Neural cell (in vitro differentiated cells): ENCODE measurements around the gene CCDC9B. TPM values are rescaled to one million over a fixed set of nuclear protein-coding genes. Genes with fewer than 3 reads are reported as not detected.

Source experiments
- H2AFZ ChIP-seq: fragments of 200-600, 300-800 bp; sonication (generic), shearing (Covaris generic); 2 replicates; pipeline ENCODE4 v1.6.0; 2014; ENCODE audit warnings: low read depth, mild to moderate bottlenecking, antibody characterized with exemption, low read length, moderate library complexity
- H3F3A ChIP-seq: fragments of 200-600 bp; shearing (Covaris generic); 2 replicates; pipeline ENCODE4 v1.6.1; 2016; ENCODE audit warnings: mild to moderate bottlenecking, moderate library complexity, mixed read lengths, antibody characterized with exemption, low read length; ENCODE audit not compliant: insufficient read depth, poor library complexity, severe bottlenecking
- H3K27ac ChIP-seq: fragments of 200-600, 300-800 bp; sonication (generic), shearing (Covaris generic); 2 replicates; pipeline ENCODE4 v1.5.1; 2014; ENCODE audit warnings: mild to moderate bottlenecking, low read length, moderate library complexity
- H3K27me3 ChIP-seq: fragments of 300-800, 200-600 bp; sonication (generic), shearing (Covaris generic); 2 replicates; pipeline ENCODE4 v1.6.0; 2014; ENCODE audit warnings: mild to moderate bottlenecking, low read depth, low read length, moderate library complexity; ENCODE audit not compliant: insufficient read depth
- H3K36me3 ChIP-seq: fragments of 300-800, 200-600 bp; sonication (generic), shearing (Covaris generic); 2 replicates; pipeline ENCODE4 v1.5.1; 2014; ENCODE audit warnings: mild to moderate bottlenecking, antibody characterized with exemption, low read length, moderate library complexity; ENCODE audit not compliant: insufficient read depth
- H3K4me2 ChIP-seq: fragments of 300-800, 200-600 bp; sonication (generic), shearing (Covaris generic); 2 replicates; pipeline ENCODE4 v1.6.0; 2014; ENCODE audit warnings: mild to moderate bottlenecking, low read length
- H3K4me3 ChIP-seq: fragments of 300-800, 200-600 bp; sonication (generic), shearing (Covaris generic); 2 replicates; pipeline ENCODE4 v1.5.1; 2014; ENCODE audit warnings: mild to moderate bottlenecking, low read length, moderate library complexity
- H3K79me2 ChIP-seq: fragments of 200-600 bp; shearing (Covaris generic); replicated peaks from 2 replicates; pipeline ENCODE4 v1.6.0; 2014; ENCODE audit warnings: mild to moderate bottlenecking, low read length, moderate library complexity; ENCODE audit not compliant: insufficient read depth
- H3K9ac ChIP-seq: fragments of 300-800, 200-600 bp; sonication (generic), shearing (Covaris generic); 2 replicates; pipeline ENCODE4 v1.6.1; 2016; ENCODE audit warnings: mild to moderate bottlenecking, low read length, mixed read lengths
- H3K9me2 ChIP-seq: fragments of 200-600 bp; shearing (Covaris generic); 2 replicates; pipeline ENCODE4 v1.6.1; 2016; ENCODE audit warnings: mild to moderate bottlenecking, low read length, mixed read lengths; ENCODE audit not compliant: insufficient read depth
- H3K9me3 ChIP-seq: fragments of 200-600, 300-800 bp; sonication (generic), shearing (Covaris generic); 2 replicates; pipeline ENCODE4 v1.6.1; 2016; ENCODE audit warnings: mild to moderate bottlenecking, mixed run types, low read length, moderate library complexity, mixed read lengths
- H4K20me1 ChIP-seq: fragments of 200-600 bp; shearing (Covaris generic); 2 replicates; pipeline ENCODE4 v1.6.1; 2016; ENCODE audit warnings: mild to moderate bottlenecking, mixed run types; ENCODE audit not compliant: insufficient read depth
- EP300 ChIP-seq: fragments of 450-650 bp; conservative IDR thresholded peaks from 2 replicates; pipeline ENCODE4 v1.6.1; 2014; ENCODE audit warnings: antibody characterized with exemption, mild to moderate bottlenecking, moderate library complexity; ENCODE audit not compliant: poor library complexity, severe bottlenecking
- EZH2 ChIP-seq: fragments of 200-600, 300-800 bp; shearing (Covaris generic), sonication (generic); IDR thresholded peaks from 2 replicates; pipeline ENCODE4 v1.6.1; 2014; ENCODE audit warnings: antibody characterized with exemption, low read length, borderline replicate concordance, mild to moderate bottlenecking; ENCODE audit not compliant: insufficient read depth, poor library complexity, severe bottlenecking
- MXI1 ChIP-seq: fragments of 450-650 bp; conservative IDR thresholded peaks from 2 replicates; pipeline ENCODE4 v1.6.1; 2014; ENCODE audit warnings: antibody characterized with exemption, mild to moderate bottlenecking; ENCODE audit not compliant: poor library complexity, severe bottlenecking
- POLR2AphosphoS5 ChIP-seq: IDR thresholded peaks from 2 replicates; pipeline ENCODE4 v1.6.1; 2012
- RAD21 ChIP-seq: fragments of 450-650 bp; conservative IDR thresholded peaks from 2 replicates; pipeline ENCODE4 v1.6.1; 2014; ENCODE audit warnings: antibody characterized with exemption, mild to moderate bottlenecking, moderate library complexity
- SMC3 ChIP-seq: fragments of 450-650 bp; conservative IDR thresholded peaks from 2 replicates; pipeline ENCODE4 v1.6.1; 2014; ENCODE audit warnings: antibody characterized with exemption, mild to moderate bottlenecking, moderate library complexity; ENCODE audit not compliant: poor library complexity
- TAF1 ChIP-seq: IDR thresholded peaks from 2 replicates; pipeline ENCODE4 v1.6.1; 2012; ENCODE audit warnings: low read depth
- polyA plus RNA-seq: library from polyadenylated mRNA; depleted of rRNA; stranded (reverse); fragments of >200 nt; gene quantifications from 2 replicates; pipeline ENCODE4 v1.2.3, GENCODE V29; 2014
- TF ChIP-seq, protein P1 (sequence below): IDR thresholded peaks from 2 replicates; pipeline ENCODE4 v1.6.1; 2012; ENCODE audit warnings: borderline replicate concordance
- TF ChIP-seq, protein P2 (sequence below): fragments of 450-650 bp; IDR thresholded peaks from 2 replicates; pipeline ENCODE4 v1.5.1; 2014; ENCODE audit warnings: antibody characterized with exemption, mild to moderate bottlenecking, moderate library complexity; ENCODE audit not compliant: poor library complexity, severe bottlenecking

Gene CCDC9B
- polyA plus RNA-seq, 1 donor from 2014 or later = not detected

DNA sequence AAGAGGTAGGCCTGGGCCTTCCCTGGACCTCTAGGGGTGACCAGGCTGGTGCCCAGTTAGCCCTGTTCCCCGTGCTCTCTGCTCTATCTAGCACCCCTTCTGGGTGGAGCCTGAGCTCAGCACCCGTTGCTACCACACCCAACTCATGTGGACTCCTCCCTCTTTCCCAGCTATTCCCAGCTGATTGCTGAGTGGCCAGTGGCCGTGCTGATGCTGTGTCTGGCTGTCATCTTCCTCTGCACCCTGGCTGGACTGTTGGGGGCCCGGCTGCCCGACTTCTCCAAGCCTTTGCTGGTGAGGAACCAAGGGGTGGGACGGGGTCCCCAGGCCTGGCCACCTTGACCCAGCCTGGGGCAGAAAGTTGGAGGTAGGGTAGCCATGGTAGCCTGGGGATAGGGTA, 23.5 kb upstream of the CCDC9B start:
- H3K27me3 ChIP-seq = peaks cover 3% of the 10 kb centered on the region
- no peak overlapping the region for H2AFZ ChIP-seq
- peaks cover 1% of the 10 kb centered on the region for H3K79me2 ChIP-seq
- H3F3A ChIP-seq = no peaks in the 10 kb centered on the region
- H3K36me3 ChIP-seq = peaks cover 6% of the 10 kb centered on the region
- no peaks in the 10 kb centered on the region for H3K9me3 ChIP-seq
- no peak overlapping the region for H3K4me2 ChIP-seq
- no peak overlapping the region for H3K27ac ChIP-seq
- no peak overlapping the region for H3K9ac ChIP-seq
- no peak overlapping the region for H3K4me3 ChIP-seq
- TF ChIP-seq, protein P1, sequence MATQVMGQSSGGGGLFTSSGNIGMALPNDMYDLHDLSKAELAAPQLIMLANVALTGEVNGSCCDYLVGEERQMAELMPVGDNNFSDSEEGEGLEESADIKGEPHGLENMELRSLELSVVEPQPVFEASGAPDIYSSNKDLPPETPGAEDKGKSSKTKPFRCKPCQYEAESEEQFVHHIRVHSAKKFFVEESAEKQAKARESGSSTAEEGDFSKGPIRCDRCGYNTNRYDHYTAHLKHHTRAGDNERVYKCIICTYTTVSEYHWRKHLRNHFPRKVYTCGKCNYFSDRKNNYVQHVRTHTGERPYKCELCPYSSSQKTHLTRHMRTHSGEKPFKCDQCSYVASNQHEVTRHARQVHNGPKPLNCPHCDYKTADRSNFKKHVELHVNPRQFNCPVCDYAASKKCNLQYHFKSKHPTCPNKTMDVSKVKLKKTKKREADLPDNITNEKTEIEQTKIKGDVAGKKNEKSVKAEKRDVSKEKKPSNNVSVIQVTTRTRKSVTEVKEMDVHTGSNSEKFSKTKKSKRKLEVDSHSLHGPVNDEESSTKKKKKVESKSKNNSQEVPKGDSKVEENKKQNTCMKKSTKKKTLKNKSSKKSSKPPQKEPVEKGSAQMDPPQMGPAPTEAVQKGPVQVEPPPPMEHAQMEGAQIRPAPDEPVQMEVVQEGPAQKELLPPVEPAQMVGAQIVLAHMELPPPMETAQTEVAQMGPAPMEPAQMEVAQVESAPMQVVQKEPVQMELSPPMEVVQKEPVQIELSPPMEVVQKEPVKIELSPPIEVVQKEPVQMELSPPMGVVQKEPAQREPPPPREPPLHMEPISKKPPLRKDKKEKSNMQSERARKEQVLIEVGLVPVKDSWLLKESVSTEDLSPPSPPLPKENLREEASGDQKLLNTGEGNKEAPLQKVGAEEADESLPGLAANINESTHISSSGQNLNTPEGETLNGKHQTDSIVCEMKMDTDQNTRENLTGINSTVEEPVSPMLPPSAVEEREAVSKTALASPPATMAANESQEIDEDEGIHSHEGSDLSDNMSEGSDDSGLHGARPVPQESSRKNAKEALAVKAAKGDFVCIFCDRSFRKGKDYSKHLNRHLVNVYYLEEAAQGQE = no peak
- TF ChIP-seq, protein P2, sequence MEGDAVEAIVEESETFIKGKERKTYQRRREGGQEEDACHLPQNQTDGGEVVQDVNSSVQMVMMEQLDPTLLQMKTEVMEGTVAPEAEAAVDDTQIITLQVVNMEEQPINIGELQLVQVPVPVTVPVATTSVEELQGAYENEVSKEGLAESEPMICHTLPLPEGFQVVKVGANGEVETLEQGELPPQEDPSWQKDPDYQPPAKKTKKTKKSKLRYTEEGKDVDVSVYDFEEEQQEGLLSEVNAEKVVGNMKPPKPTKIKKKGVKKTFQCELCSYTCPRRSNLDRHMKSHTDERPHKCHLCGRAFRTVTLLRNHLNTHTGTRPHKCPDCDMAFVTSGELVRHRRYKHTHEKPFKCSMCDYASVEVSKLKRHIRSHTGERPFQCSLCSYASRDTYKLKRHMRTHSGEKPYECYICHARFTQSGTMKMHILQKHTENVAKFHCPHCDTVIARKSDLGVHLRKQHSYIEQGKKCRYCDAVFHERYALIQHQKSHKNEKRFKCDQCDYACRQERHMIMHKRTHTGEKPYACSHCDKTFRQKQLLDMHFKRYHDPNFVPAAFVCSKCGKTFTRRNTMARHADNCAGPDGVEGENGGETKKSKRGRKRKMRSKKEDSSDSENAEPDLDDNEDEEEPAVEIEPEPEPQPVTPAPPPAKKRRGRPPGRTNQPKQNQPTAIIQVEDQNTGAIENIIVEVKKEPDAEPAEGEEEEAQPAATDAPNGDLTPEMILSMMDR = no peak
- TF ChIP-seq EP300 (no peak), MXI1 (no peak), POLR2AphosphoS5 (no peak)
- H4K20me1 ChIP-seq = no peaks in the 10 kb centered on the region
- no peaks in the 10 kb centered on the region for H3K9me2 ChIP-seq

DNA sequence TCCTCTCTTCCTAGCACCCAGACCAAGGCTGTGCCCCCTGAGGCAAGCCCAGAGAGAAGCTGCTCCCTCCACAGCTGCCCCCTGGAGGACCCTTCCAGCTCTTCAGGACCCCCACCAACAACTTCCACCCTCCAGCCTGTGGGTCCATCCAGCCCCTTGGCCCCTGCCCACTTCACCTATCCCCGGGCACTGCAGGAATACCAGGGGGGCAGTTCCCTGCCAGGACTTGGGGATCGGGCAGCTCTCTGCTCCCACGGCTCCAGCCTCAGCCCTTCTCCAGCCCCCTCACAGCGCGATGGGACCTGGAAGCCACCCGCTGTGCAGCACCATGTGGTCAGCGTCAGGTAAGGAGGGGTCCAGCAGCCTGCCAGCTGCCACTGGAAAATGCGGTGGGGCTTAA, 22.9 kb upstream of the CCDC9B start:
- Histone ChIP-seq H3K4me3 (no peak overlapping the region), H2AFZ (no peak overlapping the region), H3K27me3 (peaks cover 5% of the 10 kb centered on the region), H3K36me3 (peaks cover under 1% of the 10 kb centered on the region), H3K79me2 (peaks cover 3% of the 10 kb centered on the region), H3K9me3 (no peaks in the 10 kb centered on the region), H3K4me2 (no peak overlapping the region), H4K20me1 (no peaks in the 10 kb centered on the region), H3K27ac (no peak overlapping the region), H3F3A (no peaks in the 10 kb centered on the region), H3K9me2 (no peaks in the 10 kb centered on the region), H3K9ac (no peak overlapping the region)
- TF ChIP-seq EZH2 (no peak), TAF1 (no peak), POLR2AphosphoS5 (no peak), RAD21 (no peak), MXI1 (no peak), EP300 (no peak), SMC3 (no peak)
- TF ChIP-seq, protein P2 = no peak
- TF ChIP-seq, protein P1 = no peak
